SU-DHL-6 (cell line): ENCODE data around the gene PAQR4.

Experiments
- CTCF ChIP-seq: fragments of 200-600 bp; sonication (generic); IDR thresholded peaks from one replicate; pipeline ENCODE4 v1.5.1; 2017; ENCODE audit warnings: antibody characterized with exemption, mild to moderate bottlenecking, low read length, moderate library complexity; ENCODE audit not compliant: insufficient read depth, poor library complexity, severe bottlenecking
- EZH2phosphoT487 ChIP-seq: fragments of 200-600 bp; sonication (generic), shearing (Covaris generic); conservative IDR thresholded peaks from 2 replicates; pipeline ENCODE4 v1.6.1; 2018; ENCODE audit warnings: mild to moderate bottlenecking, antibody characterized with exemption, low read length, moderate library complexity, mixed read lengths

- TF ChIP-seq CTCF (no peak), EZH2phosphoT487 (no peak)
Measured at GRCh38 chr16:2966808-2967191, 2.3 kb upstream of the PAQR4 start.
